IMR-90 (cell line): ENCODE data around the gene STIM1.

Source experiments
- BHLHE40 ChIP-seq: fragments of 150-350 bp; IDR thresholded peaks from 2 replicates; pipeline ENCODE4 v1.6.1; 2016; ENCODE audit warnings: mild to moderate bottlenecking, low read depth, low read length
- CEBPB ChIP-seq: IDR thresholded peaks from 2 replicates; pipeline ENCODE4 v1.6.1; 2012; ENCODE audit warnings: low read depth, low read length, improper control_type of control experiment
- CTCF ChIP-seq: conservative IDR thresholded peaks from 2 replicates; pipeline ENCODE4 v1.5.1; 2012; ENCODE audit warnings: mild to moderate bottlenecking, low read depth, low read length, improper control_type of control experiment
- FOS ChIP-seq: fragments of 150-350 bp; IDR thresholded peaks from 2 replicates; pipeline ENCODE4 v1.6.1; 2016; ENCODE audit warnings: low read depth, low read length
- MAFK ChIP-seq: IDR thresholded peaks from 2 replicates; pipeline ENCODE4 v1.6.1; 2012; ENCODE audit warnings: low read depth, low read length, improper control_type of control experiment
- MAZ ChIP-seq: IDR thresholded peaks from 2 replicates; pipeline ENCODE4 v1.6.1; 2012; ENCODE audit warnings: low read depth, mild to moderate bottlenecking, low read length, improper control_type of control experiment, moderate library complexity, borderline replicate concordance
- MXI1 ChIP-seq: IDR thresholded peaks from 2 replicates; pipeline ENCODE4 v1.6.1; 2012; ENCODE audit warnings: low read depth, mild to moderate bottlenecking, low read length, moderate library complexity, borderline replicate concordance
- NFE2L2 ChIP-seq: fragments of 150-350 bp; IDR thresholded peaks from 2 replicates; pipeline ENCODE4 v1.6.1; 2016; ENCODE audit warnings: low read depth, mild to moderate bottlenecking, low read length
- POLR2A ChIP-seq: IDR thresholded peaks from 2 replicates; pipeline ENCODE4 v1.6.1; 2012; ENCODE audit warnings: mild to moderate bottlenecking, low read depth, low read length
- RAD21 ChIP-seq: IDR thresholded peaks from 2 replicates; pipeline ENCODE4 v1.6.1; 2012; ENCODE audit warnings: low read length, improper control_type of control experiment
- RCOR1 ChIP-seq: IDR thresholded peaks from 2 replicates; pipeline ENCODE4 v1.6.1; 2012; ENCODE audit warnings: mild to moderate bottlenecking, low read length, improper control_type of control experiment; ENCODE audit not compliant: insufficient replicate concordance
- RFX5 ChIP-seq: IDR thresholded peaks from 2 replicates; pipeline ENCODE4 v1.8.0; 2012; ENCODE audit warnings: low read depth, mild to moderate bottlenecking, low read length, moderate library complexity
- SMC3 ChIP-seq: fragments of 150-350 bp; IDR thresholded peaks from 2 replicates; pipeline ENCODE4 v1.6.1; 2016; ENCODE audit warnings: low read depth, mild to moderate bottlenecking, antibody characterized with exemption, low read length, moderate library complexity
- USF2 ChIP-seq: fragments of 150-350 bp; IDR thresholded peaks from 2 replicates; pipeline ENCODE4 v1.6.1; 2017; ENCODE audit warnings: mild to moderate bottlenecking, antibody characterized with exemption, low read length, low read depth

GRCh38 chr11:3815845-3816244 is 39.6 kb upstream of the STIM1 start:
- no peak for TF ChIP-seq CTCF
- TF ChIP-seq RCOR1, result no peak
- no peak for TF ChIP-seq SMC3
- no peak for TF ChIP-seq POLR2A
- no peak for TF ChIP-seq RAD21
- no peak for TF ChIP-seq CEBPB
- no peak for TF ChIP-seq NFE2L2
- no peak for TF ChIP-seq BHLHE40
- no peak for TF ChIP-seq MAFK
- no peak for TF ChIP-seq RFX5
- no peak for TF ChIP-seq MXI1
- no peak for TF ChIP-seq MAZ
- TF ChIP-seq FOS, result no peak
- TF ChIP-seq USF2, result no peak
